ENCODE data around the gene THSD8. TPM values are rescaled to one million over a fixed set of nuclear protein-coding genes. Genes with fewer than 3 reads are reported as not detected.

The THSD8 gene
- polyA plus RNA-seq, 2 of the 4 experiments (the other 2 are of a cell fraction) = 4.9 TPM; not detected in 1

DNA sequence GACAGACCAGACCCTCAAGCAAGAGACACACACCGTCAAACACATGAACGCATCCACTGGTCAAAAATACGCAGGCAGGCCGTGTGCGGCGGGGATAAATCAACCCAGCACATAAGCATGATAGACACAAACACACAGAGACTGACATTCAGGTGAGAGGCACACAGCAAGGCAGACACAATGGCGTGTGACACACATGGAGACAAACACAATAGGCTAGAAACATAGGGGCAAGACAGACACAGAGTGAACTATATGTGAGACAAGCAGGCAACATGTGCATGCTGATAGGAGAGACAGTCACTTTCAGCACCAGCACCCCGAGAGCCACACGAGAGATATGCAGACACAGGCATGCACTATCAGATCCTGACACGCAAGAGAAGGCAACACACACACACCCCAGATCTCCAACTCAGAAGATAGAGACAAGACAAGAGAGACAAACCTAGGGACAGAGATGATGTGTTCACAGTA lies 17.4 kb upstream of the THSD8 start:
- FAIRE-seq = no peak
- Histone ChIP-seq H3K4me3 (no peak overlapping the region), H3K4me1 (peaks cover 80% of the 10 kb centered on the region), H3K27ac (peak overlapping the region; percentile 96 to 99), H3K4me2 (peak overlapping the region; percentile 99), H3K9me3 (no peaks in the 10 kb centered on the region)
- WGBS (ENCODE audit: missing lambda C conversion rate) = 37% methylated on average over 10 of the region's 10 CpGs
- peak; percentile 0 to 6; a peak in 4 of 6 replicates for ATAC-seq
- ChIA-PET CTCF (no interaction called here), POLR2A (no interaction called here)
- TF ChIP-seq MAFK (IDR thresholded peaks at IDR 0.05; ENCODE audit: partially characterized antibody) (peak; percentile 7), HOXA7 (CRISPR knock-in tag; IDR thresholded peaks at IDR 0.05) (0 out of 2 replicates have a peak, but pooled peaks have one; percentile 20), HOXB13 (CRISPR knock-in tag; IDR thresholded peaks at IDR 0.05; ENCODE audit: low read depth) (no peak)
- no peak for DNase-seq (ENCODE audit: low read depth in 1 of 2, low spot score in 1 of 2)

DNA sequence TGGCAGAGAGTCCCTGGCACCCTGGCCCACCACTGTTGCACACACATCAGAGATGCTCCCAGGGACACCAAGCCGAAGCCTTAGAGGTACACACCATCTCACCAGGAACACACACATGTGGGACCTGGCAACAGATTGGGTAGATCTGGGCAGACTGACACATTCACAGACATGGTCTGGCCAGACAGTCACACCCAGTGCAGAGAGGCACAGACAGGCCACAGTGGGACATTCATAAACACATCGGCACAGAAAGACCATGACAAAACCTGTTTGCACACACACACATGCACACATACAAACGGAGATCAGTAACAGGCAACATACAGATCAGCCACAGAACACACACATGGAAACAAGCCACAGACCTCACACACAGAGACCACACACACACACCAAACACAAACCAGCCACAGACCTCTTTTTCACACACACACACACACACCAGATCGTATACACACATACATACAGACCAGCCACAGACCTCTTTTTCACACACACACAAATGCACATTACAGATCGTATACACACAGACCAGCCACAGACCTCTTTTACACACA lies 16.9 kb upstream of the THSD8 start:
- ATAC-seq (no peak; a peak in 1 of 6 replicates), FAIRE-seq (no peak), DNase-seq (ENCODE audit: low read depth in 1 of 2, low spot score in 1 of 2) (peak in 1 of 2 experiments; percentile 37)
- peak overlapping the region; percentile 99 for H3K4me2 ChIP-seq
- H3K4me3 ChIP-seq = no peak overlapping the region
- H3K9me3 ChIP-seq = no peaks in the 10 kb centered on the region
- peak overlapping the region; percentile 96 to 99 for H3K27ac ChIP-seq
- H3K4me1 ChIP-seq = peaks cover 75% of the 10 kb centered on the region
- ChIA-PET POLR2A (no interaction called here), CTCF (interaction anchor here (5.0 kb wide), 1 partner anchor 8 kb away, joined by 58 read pairs; no protein-coding TSS in a partner anchor)
- TF ChIP-seq, protein P1, sequence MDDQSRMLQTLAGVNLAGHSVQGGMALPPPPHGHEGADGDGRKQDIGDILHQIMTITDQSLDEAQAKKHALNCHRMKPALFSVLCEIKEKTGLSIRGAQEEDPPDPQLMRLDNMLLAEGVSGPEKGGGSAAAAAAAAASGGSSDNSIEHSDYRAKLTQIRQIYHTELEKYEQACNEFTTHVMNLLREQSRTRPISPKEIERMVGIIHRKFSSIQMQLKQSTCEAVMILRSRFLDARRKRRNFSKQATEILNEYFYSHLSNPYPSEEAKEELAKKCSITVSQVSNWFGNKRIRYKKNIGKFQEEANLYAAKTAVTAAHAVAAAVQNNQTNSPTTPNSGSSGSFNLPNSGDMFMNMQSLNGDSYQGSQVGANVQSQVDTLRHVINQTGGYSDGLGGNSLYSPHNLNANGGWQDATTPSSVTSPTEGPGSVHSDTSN (IDR thresholded peaks at IDR 0.05) = no peak
- TF ChIP-seq SREBF2 (IDR thresholded peaks at IDR 0.05) (no peak), MAZ (IDR thresholded peaks at IDR 0.05; ENCODE audit: borderline replicate concordance, low read depth, low read length) (no peak), MAFK (IDR thresholded peaks at IDR 0.05; ENCODE audit: partially characterized antibody) (no peak), JUN (IDR thresholded peaks at IDR 0.05) (no peak), FOXS1 (CRISPR knock-in tag; IDR thresholded peaks at IDR 0.05) (no peak), JUNB (IDR thresholded peaks at IDR 0.05) (no peak), KDM5A (IDR thresholded peaks at IDR 0.05) (no peak), TFCP2L1 (CRISPR knock-in tag; IDR thresholded peaks at IDR 0.05) (no peak), REST (IDR thresholded peaks at IDR 0.05) (no peak), CHD2 (IDR thresholded peaks at IDR 0.05; ENCODE audit: low read length, partially characterized antibody) (no peak), HDAC2 (IDR thresholded peaks at IDR 0.05) (no peak)
- TF ChIP-seq, protein P2, sequence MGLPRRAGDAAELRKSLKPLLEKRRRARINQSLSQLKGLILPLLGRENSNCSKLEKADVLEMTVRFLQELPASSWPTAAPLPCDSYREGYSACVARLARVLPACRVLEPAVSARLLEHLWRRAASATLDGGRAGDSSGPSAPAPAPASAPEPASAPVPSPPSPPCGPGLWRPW (IDR thresholded peaks at IDR 0.05) = no peak
- TF ChIP-seq, protein P3, sequence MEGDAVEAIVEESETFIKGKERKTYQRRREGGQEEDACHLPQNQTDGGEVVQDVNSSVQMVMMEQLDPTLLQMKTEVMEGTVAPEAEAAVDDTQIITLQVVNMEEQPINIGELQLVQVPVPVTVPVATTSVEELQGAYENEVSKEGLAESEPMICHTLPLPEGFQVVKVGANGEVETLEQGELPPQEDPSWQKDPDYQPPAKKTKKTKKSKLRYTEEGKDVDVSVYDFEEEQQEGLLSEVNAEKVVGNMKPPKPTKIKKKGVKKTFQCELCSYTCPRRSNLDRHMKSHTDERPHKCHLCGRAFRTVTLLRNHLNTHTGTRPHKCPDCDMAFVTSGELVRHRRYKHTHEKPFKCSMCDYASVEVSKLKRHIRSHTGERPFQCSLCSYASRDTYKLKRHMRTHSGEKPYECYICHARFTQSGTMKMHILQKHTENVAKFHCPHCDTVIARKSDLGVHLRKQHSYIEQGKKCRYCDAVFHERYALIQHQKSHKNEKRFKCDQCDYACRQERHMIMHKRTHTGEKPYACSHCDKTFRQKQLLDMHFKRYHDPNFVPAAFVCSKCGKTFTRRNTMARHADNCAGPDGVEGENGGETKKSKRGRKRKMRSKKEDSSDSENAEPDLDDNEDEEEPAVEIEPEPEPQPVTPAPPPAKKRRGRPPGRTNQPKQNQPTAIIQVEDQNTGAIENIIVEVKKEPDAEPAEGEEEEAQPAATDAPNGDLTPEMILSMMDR (IDR thresholded peaks at IDR 0.05) = no peak
- TF ChIP-seq, protein P4, sequence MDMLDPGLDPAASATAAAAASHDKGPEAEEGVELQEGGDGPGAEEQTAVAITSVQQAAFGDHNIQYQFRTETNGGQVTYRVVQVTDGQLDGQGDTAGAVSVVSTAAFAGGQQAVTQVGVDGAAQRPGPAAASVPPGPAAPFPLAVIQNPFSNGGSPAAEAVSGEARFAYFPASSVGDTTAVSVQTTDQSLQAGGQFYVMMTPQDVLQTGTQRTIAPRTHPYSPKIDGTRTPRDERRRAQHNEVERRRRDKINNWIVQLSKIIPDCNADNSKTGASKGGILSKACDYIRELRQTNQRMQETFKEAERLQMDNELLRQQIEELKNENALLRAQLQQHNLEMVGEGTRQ (IDR thresholded peaks at IDR 0.05) = no peak
- WGBS (ENCODE audit: missing lambda C conversion rate) = 69% methylated on average over 5 of the region's 5 CpGs

Measured in A549 (cell line).